ENCODE measurements around the gene MR1.

The MR1 gene

DNA sequence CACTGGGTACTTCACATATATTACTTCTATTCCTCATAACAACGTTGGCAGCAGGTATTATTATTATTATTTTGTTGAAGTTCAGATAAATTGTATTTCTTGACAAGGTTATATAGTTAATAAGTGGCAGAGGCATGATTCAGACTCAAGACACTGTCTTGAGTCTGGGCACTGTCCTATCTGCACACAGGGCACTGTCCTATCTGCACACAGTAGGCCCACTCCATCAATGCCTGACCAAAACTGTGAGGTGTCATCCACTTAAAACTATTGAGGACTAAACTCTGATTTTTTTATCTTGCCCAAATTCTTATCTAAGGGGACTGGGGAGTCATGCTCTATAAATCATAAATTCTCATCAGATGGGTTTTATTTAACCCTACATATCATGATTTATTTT lies 30.9 kb downstream of the MR1 start:
- no peak for DNase-seq

DNA sequence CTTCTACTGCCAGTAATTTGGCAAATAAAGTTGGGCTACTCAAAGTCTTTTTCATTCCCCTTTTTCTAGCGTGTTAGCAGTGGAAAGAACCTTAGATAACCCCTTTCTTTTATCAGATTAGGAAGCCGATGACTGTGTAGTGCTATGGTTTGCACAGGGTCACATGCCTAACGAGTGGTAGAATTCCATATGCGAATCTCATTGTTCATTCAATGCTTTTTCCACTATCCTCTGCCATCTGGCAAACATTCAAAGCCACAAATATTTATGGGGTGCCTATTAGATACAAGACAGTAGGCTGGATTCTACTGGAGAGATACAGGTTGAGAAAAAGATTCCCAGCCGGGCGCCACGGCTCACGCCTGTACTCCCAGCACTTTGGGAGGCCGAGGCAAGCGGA lies 39.9 kb downstream of the MR1 start:
- DNase-seq = no peak

DNA sequence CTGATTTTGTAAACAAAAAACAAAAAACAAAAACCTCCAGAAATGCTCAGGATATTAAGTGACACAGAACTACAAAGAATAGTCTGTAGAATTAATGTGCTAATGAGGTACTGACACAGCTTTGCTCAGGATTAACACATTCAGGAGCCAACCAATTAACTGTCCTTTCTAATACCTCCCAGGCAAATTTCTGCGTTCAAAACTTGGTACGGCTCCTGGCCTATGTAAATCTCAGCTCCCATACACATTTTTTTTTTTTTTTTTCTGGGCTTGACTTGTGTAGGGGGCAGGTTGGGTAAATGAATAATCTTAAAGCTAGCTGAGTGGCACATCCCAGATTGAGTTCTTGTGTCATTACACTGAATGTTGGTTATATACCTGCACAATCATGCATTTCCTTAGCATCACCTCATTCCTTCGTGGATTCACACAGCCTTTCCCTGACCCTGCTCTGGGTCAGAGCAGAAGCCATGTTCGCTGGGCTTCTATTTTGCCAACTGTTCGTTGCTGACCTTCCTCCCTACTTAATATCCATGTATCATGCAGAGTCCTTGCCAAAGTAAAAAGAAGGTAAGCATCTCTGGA lies 42.1 kb downstream of the MR1 start:
- no peak for DNase-seq

DNA sequence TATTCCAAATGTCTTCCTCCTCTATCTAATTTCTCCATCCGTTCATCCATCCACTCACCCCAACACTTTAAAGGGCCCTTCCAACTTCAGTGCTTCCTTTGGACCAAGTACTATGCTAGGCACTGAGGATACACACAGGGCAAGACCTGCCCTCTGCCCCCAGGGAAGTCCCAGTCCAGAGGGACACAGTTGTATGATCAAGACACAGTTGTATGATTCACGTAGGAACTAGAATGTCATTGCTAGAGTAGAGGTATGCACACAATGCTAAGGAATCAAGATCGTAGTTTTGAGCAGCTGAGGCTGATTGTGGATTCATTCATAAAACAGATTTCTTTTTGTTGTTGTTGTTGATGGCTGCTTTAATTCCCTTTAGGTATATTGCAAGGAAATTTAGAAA lies 43.1 kb downstream of the MR1 start:
- DNase-seq = no peak

DNA sequence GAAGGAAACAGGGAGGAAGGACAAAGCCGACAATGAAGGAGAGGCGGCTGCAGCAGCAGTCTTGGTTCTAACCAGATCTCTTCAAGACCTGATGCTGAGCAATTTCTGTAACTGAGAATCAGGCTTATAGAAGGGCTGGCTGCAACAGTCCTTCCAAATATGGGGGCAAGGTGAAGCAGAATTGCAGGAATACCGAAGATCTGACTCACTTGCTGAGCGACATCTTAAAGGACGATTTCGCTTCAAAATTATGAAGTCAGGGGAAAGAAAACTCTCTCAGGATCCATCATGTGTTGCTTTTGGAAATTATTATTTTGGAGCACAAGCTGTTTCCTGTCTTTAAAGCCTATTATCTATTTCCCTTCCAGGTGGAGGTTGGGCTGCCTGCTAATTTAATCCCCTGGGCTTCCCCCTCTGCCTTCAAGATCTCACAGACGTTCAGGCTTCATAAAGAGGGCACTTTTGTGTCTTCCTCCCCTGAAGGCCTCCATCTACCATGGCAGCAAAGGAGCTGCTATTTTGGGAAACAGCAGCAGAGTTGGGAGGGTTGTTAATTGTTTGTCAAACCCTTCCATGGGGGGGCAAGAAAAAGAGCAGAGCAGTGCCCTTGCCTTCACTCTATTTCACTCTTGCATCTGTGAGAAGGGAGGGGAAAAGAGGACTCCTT lies 43.9 kb downstream of the MR1 start:
- no peak for DNase-seq

DNA sequence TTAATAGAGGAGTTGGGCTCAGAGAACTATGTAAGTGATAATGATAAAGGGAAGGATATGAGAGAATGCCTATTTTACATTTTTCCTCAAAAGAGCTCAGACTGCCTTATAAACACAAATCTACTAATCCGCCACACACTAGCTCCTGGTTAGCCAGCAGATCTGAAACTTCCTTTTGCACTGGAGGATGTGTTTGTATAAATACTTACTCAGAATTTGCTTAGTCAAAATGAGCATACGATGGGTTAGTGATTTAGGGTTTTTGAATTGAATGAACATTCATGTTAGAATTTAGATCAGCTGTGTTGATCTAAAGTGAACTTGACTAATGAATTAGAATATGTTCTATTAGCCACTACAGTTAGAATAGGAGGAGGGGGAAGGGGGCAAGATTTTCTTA lies 45.6 kb downstream of the MR1 start:
- peak; percentile 77 for DNase-seq

DNA sequence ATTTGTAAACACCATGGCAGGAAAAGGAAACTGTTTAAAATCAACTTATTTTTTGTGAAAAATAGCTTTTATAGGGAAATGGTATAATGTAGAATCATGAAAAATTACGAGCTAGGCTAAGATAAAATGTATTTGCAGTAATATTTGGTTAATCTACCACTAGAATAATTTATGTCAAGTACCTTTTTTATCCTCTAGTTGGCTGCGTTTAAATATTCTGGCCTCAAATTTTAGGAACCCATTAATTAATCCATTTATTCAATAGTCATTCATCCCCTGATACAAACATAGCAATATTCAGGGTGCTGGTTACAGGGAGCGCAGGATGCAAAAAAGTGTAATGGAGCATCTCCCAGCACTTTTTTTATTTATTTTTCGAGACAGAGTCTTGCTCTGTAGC lies 46.1 kb downstream of the MR1 start:
- DNase-seq = no peak

DNA sequence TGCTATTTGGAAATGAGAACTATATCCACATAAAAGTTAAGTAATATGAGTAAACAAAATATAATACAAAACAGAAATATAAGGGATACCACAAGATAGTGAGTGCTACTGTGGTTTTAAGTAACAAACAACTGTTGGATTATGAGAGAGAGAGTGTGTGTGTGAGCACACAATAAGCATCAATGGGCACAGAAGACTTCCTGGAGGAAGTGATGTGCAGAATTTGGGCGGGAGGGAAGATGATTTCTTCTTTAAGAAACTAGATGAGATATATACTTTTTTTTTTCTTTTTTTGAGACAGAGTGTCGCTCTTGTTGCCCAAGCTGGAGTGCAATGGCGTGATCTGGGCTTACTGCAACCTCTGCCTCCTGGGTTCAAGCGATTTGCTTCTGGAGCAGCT lies 46.8 kb downstream of the MR1 start:
- no peak for DNase-seq

DNA sequence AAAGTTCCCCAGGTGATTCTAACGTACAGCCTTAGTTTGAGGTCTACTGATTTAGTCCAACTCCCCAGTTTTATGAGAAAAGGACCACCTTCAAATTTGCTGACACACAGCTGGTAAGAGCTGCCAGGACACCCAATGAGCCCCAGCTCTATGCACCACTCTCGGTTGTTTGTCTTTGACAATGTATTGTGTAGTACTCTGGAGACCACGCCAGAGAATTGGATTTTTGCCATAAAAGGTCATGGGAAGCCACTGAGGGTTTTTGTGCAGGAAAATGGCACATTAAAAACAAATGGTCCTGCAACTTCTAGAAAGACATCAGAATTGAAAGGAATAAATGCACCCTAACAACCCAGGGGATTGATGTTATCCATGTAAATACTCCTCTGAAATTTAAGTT lies 47.6 kb downstream of the MR1 start:
- DNase-seq = no peak

DNA sequence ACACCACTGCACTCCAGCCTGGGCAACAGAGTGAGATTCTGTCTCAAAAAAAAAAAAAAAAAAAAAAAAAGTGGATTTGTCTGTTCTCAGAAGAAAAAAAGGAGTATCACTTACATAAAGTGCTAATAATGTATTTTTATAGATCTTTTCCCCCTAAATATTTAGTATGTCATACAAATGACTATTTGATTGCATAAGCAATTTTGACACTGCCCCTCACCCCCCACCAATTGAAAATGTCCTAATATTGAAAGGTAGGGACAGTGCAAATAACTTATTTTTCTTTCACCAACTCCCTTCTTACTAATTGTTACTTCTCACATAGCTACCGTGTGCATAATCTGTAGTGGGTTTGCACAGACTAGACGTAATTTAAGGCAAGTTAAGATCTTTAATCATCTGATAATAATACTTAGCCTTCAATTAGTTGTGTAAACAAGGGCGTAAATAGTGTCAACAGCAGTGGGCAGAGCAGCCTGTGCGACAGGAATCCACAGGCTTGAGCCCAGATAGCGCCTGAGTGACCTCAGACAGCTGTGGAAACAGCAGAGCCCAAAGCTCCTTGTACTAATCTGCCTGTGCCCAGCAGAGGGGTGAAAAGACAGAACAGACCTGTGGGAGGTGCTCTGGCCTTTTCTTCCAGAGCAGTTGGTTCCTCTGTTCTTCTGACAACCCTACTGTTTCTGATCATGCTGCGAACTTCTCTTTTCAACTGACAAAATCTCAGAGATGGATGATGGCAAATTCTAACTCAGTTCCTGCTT lies 50.2 kb downstream of the MR1 start:
- peak; percentile 70 for DNase-seq

DNA sequence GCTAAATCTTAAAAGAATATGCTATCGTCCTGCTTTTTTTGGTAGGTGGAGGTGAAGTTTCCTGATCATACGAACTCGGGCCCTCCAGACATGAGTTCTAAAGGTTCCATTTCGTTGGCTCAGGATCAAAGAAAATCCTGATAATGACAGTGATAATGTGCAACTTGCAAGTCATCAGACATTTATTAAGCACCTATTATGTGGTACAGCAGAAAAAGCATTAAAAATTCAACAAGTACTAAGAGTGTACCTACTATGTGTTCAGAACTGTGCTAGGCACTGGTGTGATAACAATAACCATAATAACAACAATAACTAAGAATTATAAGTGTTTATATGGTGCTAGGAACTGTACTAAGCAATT lies 50.8 kb downstream of the MR1 start:
- no peak for DNase-seq

DNA sequence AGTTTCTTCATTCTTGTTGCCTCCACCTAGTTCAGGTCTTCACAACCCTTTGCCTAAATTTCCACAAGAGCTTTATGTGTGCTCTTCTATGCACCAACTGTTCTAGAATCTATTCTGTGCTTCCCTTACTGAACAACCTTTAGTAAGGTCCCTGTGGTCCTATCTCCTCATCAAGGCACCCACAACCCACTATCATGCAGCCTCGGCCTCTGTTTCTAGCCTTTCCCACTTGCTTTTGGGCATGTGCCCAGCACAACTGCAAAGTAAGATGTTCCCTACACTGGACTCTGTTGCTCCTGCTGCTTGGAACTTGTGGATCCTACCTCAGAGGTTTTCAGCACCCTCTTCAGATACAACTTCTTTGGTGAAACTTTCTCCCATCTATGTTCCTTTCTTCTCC lies 52.3 kb downstream of the MR1 start:
- DNase-seq = no peak

DNA sequence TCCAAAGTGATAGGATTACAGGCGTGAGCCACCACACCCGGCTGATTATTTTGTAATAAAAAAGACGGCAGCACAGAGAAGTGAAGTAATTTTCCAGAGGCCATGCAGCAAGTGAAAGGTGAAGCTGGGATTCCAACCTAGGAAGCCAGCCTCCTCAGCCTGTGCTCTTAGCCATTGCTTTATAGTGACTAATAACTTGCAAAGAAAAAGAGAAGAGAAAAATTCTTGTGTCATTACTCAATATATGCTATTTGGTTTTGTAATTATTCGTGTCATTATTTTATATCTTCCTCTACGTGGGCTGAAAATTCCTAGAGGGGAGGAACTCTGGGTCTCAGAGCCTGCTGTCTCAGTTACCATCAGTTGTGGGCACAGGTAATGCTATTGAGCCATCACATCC lies 53.1 kb downstream of the MR1 start:
- no peak for DNase-seq

DNA sequence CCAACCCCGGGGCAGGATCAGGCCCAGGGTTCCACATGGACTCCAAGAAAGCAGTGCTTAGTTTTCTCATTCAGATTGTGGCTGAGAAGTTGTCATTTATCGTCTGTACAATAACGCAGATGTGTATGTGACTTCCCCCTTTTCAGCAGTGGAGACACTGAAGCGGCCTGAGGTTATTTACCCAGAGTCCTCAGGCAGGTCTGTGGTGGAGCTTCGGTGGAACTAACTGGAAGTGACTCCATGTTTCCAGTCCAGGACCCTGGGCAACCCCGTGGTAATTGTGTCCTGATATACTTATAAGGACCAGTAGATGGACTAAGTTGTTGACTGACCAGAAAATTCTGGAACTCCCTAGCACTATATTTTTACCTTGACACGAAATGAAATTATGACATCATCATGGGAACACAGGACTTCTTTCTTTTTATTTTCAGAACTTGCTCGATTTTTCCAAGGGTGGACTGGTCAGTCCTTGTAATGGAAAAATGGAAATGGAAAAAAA lies 53.7 kb downstream of the MR1 start:
- DNase-seq = peak; percentile 28

DNA sequence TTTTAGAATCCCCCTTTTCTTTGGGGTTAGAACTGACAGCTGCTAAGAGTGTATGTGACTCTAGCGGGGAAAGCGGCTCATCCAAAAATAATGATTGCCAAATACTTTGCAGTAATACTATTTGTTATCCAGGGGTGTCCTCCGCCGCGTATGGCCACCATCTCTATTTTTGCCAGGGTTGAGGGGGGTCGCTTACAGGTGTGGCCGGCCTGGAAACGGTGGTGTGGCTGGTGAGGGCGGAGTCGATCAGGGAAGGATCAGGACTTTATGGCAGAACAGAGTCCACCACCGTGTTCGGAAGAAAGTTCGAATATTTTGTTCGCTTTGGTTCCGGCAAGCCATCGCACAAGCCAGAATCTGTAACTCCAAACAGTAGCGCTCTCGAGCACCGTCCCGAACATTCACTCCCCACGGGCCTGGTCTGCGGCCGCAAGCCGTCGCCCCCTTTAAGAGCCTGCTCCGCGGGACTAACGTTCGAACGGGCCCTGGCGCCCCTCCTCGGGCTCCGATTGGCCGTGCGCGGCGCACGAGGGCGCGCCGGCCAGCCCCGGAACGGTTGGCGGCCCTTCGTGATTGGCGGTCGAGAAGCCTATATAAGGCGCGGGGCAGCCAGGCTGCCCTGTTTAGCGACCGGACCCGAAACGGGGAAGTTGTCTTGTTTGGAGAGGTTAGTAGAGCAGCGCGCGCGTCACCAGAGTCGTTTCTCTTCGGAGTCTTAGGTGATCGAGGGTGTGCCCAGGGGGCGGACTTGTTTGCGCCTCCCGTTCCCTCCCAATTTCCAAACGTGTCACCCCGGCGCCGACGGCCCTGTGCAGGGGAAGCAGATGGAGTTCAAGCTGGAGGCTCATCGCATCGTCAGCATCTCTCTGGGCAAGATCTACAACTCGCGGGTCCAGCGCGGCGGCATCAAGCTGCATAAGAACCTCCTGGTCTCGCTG lies 54.6 kb downstream of the MR1 start, which contains the start of gene IER5:
IER5 (plus strand) TSS at position 622 of the 938 bp plus-strand sequence; CDS start at position 825, 203 bp downstream.
- peak; percentile 98 for DNase-seq

DNA sequence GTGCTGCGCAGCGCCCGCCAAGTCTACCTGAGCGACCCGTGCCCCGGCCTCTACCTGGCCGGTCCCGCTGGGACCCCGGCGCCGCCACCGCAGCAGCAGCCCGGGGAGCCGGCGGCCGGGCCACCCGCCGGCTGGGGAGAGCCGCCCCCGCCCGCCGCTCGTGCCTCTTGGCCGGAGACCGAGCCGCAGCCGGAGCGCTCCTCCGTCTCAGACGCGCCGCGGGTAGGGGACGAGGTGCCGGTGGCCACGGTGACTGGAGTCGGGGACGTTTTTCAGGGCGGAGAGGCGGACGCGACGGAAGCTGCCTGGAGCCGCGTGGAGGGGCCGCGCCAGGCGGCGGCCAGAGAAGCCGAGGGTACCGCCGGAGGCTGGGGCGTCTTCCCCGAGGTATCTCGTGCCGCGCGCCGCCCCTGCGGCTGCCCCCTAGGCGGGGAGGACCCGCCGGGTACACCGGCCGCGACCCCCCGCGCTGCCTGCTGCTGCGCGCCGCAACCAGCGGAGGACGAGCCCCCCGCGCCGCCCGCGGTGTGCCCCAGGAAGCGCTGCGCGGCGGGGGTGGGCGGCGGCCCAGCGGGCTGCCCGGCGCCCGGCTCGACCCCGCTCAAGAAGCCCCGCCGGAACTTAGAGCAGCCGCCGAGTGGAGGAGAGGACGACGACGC lies 55.4 kb downstream of the MR1 start:
- DNase-seq = peak; percentile 44

DNA sequence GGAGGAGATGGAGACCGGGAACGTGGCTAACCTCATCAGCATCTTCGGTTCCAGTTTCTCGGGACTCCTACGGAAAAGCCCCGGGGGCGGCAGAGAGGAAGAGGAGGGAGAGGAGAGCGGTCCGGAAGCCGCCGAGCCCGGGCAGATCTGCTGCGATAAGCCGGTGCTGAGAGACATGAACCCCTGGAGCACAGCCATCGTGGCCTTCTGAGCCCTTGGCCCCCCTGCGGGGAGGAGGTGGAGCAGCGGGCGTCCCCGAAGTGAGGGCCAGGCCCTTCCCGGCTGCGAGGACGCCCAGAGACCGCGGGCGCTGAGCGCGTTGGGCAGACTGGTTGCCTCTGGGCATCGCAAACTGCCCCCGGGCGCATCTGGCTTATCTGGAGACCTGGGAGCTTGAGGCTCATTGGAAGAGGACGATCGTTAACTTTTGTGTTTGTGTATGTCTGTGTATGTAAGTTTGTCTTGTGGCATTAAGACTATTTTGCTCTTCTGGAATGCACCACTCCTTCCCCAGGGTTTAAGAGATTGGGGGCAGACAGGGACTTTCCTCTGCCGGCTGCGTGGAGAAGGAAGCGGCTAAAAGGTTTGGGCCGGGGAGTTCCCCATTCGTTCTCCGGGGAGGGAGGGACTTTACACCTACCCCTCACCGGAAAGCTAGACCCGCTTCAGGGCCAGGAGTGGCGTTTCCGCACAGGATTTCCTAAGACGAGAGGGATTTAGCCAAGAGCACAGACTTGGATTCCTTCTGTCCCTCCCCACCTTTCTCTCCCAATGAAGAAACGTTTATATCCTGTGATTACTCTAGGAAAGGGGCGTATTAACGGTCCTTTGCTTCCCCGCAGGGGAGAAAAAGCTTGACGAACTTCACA lies 56.1 kb downstream of the MR1 start:
- DNase-seq = peak; percentile 85

DNA sequence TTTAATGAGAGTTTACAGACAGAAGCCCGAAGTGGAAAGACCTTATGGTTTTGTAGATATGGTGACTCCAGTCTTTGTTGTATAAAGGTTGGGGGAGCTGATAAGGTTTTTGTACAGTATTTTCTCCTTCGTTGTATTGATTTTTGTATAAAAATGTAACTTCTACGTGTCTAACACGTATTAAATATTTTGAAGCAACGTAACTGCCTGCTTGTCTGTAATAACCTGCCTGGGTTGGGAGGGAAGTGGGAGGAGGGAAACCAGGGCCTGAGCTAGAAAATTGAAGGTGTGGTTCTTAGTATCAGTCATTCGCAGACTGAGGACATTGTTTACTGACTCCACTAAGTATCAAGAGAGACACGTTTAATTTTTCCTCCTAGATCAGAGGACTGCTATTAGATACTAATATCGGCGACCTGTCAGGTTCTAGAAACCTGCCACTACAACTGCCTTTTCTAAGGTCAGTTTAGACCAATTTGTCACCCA lies 56.9 kb downstream of the MR1 start:
- DNase-seq = peak; percentile 80

DNA sequence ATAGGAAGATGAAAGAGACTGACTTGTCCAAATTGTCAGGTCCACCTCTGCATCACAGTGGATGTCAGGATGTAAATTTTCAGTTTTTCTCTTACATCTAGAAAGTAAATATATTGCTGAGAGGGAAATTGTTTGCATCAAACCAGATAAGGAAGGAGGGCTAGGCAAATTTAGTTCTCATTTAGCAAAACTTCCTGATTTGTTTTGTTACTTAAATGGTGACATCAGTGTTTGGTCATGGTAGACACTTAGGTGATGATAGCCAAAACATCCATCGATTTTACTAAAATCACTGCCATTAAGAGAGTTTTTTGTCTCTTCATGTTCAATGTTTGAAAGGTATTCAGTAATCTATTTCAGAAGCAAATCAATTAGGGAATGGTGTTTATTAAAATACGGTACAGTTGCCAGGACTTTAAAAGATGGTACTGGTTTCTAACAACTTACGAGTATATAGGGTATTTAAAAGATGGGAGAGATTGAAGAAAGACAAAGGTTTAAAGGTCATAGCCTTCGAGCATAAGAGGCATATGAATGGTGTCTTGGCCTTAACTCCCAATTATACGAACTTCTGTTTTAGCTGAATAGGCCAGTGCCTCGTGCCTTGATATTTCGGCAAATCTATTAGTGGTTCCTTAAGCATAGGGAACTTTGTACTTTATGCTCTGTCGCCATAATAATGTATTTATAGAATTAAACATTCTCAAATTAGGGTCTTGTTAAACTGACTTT lies 57.7 kb downstream of the MR1 start:
- no peak for DNase-seq

DNA sequence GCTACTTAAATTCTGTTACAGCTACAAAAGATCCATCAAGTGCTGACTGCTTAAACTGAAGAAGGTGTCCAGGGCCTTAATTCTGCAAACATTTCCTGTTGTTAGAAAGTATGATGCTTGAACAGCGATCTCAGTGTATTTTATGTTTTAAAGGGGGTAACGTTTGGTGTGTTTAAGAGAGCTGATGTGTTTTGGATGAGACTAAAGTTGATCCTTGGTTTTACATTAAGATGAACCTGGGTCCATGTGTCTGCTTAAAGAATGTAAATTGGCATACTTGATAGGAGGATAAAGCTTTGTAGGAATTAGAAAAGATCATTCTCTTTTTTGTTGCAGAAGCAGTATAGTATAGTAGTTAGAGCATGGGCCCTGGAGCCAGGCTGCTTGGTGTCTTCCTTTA lies 58.3 kb downstream of the MR1 start:
- no peak for DNase-seq

Measured in activated CD4-positive, alpha-beta T cell treated with anti-CD3 and anti-CD28 coated beads, Interleukin-10, Interleukin-2, amounts not matched to agents 100 ng/mL and 50 ng/mL, durations not matched to agents 16 hours and 8 hours (primary cell).